ENCODE results near the gene OPCML. TPM values are rescaled to one million over a fixed set of nuclear protein-coding genes. Genes with fewer than 3 reads are reported as not detected.
"Not testable (repeated sequence)": the region's sequence is repeated elsewhere in the genome, so short reads cannot be mapped to it uniquely, and the experiment has no call there.

The OPCML gene
- total and polyA plus RNA-seq, 2 donors, result 0.06 to 2.3 TPM

DNA sequence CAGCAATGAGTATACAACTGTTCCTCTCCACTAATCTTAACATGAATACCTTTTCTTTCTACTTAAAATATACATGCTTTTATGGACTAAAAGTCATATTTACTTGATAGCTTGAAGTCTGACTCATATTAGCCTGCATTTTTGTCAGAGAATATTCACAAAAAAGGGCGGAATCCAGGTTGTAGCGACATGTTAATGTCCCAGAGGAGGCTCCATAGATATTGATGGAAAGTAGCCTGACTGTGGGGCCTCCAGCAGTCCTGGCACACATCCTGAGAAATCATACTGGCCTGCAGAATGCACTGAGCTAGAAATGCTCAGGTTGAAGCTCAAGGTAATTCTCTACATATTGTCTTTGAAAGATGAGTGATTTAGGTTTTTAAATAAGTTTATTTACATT is 1110.7 kb downstream of the OPCML start:
- no peak for DNase-seq (ENCODE audit: extremely low spot score)
- WGBS, result 89% methylated on average over 2 of the region's 2 CpGs
- no peaks in the 10 kb centered on the region for H3K36me3 ChIP-seq (ENCODE audit: insufficient read depth)
- H3K4me3 ChIP-seq (ENCODE audit: low read depth, low read length), result no peak overlapping the region
- H3K27ac ChIP-seq (ENCODE audit: low read depth), result no peak overlapping the region
- no peaks in the 10 kb centered on the region for H3K4me1 ChIP-seq (ENCODE audit: insufficient read depth)

GRCh38 chr11:132414451-132414850 is 1117.8 kb downstream of the OPCML start:
- DNase-seq (ENCODE audit: extremely low spot score), result no peak
- 59% methylated on average over 6 of the region's 6 CpGs for WGBS
- no peaks in the 10 kb centered on the region for H3K36me3 ChIP-seq (ENCODE audit: insufficient read depth)
- no peak overlapping the region for H3K27ac ChIP-seq (ENCODE audit: low read depth)
- no peak overlapping the region for H3K4me3 ChIP-seq (ENCODE audit: low read depth, low read length)
- no peaks in the 10 kb centered on the region for H3K4me1 ChIP-seq (ENCODE audit: insufficient read depth)

DNA sequence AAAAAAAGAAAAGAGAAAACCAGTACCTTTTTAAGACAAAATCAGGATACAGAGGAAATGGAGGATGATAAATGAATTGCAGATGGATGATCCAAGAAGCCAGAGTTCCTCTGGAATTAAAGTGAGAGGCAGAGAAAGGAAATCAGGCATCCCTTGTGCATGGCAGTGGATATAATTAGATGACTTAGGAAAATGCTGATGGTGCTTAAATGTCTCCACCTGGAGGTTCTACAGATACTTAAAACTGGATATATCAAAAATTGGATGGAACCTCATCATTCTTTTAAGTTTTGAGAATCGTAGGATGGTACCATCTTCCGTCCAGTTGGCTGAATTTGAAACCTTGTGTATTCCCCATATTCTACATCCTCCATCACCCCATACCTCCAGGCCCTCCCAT is 1121.9 kb downstream of the OPCML start:
- H3K4me3 ChIP-seq (ENCODE audit: low read depth, low read length), result no peak overlapping the region
- H3K4me1 ChIP-seq (ENCODE audit: insufficient read depth), result no peaks in the 10 kb centered on the region
- DNase-seq (ENCODE audit: extremely low spot score), result no peak
- no peak overlapping the region for H3K27ac ChIP-seq (ENCODE audit: low read depth)
- whole genome bisulfite sequencing, result 93% methylated on average over 2 of the region's 2 CpGs
- H3K36me3 ChIP-seq (ENCODE audit: insufficient read depth), result no peaks in the 10 kb centered on the region

GRCh38 chr11:132409573-132410355 is 1122.5 kb downstream of the OPCML start:
- Histone ChIP-seq H3K4me3 (ENCODE audit: low read depth, low read length) (no peak overlapping the region), H3K36me3 (ENCODE audit: insufficient read depth) (no peaks in the 10 kb centered on the region), H3K4me1 (ENCODE audit: insufficient read depth) (no peaks in the 10 kb centered on the region), H3K27ac (ENCODE audit: low read depth) (no peak overlapping the region)
- no peak for DNase-seq (ENCODE audit: extremely low spot score)
- 80% methylated on average over 3 of the region's 3 CpGs for WGBS

GRCh38 chr11:132408877-132409276 is 1123.4 kb downstream of the OPCML start:
- no peak overlapping the region for H3K27ac ChIP-seq (ENCODE audit: low read depth)
- no peak overlapping the region for H3K4me3 ChIP-seq (ENCODE audit: low read depth, low read length)
- 67% methylated on average over 1 of the region's 1 CpG for WGBS
- no peak for DNase-seq (ENCODE audit: extremely low spot score)
- H3K36me3 ChIP-seq (ENCODE audit: insufficient read depth), result no peaks in the 10 kb centered on the region
- H3K4me1 ChIP-seq (ENCODE audit: insufficient read depth), result no peaks in the 10 kb centered on the region

DNA sequence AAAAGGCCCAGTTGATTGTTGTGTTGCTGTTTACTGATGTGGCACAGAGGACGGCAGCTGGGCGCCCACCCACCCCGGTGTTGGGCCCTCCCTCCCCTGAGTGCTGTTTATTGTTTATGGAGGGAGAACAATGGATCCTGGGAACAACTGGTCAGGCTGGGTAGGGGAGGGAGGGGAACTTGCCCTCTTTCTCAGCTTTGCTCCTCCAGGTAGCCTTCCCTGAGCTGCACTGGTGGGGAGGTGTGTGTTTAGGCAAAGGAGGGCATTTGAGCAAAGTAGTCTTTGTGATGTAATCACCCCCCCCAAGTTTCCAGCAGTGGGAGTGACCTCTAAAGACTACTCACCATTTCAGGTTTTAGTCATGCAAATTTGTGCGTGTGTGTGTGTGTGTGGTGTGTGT is 1126.6 kb downstream of the OPCML start:
- Histone ChIP-seq H3K4me3 (ENCODE audit: low read depth, low read length) (no peak overlapping the region), H3K4me1 (ENCODE audit: insufficient read depth) (no peaks in the 10 kb centered on the region), H3K27ac (ENCODE audit: low read depth) (no peak overlapping the region), H3K36me3 (ENCODE audit: insufficient read depth) (no peaks in the 10 kb centered on the region)
- DNase-seq (ENCODE audit: extremely low spot score), result no peak
- 25% methylated on average over 4 of the region's 4 CpGs for whole genome bisulfite sequencing

DNA sequence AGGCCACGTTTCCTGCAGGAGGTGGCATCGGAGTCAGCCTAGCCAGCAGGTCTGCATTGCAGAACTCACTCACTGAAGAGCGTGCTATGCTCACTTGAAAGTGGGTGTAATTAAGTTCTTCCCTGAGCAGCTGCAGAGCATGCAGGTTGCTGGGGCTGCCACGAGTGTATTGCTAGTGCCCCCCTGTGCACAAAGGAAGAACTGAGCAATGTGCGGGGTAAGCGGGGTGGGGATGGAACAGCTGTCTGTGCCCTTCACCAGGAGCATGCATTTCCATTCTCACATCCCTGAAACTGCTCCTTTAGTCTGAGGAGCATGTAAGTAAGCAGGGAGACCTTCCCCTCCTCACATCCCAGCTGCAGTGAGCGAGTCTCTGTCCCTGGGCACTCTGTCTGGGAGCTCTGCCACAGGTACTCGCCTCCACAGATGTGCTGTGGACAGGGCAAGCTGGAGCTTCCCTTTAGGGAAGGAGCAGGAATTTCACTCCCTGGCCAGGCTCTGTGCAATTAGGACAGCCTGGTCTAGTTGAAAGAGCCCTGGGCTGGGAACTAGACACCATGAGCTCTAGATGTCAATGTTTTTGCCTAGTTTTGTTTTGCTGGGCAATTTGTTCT is 1130.1 kb downstream of the OPCML start:
- no peak overlapping the region for H3K4me3 ChIP-seq (ENCODE audit: low read depth, low read length)
- WGBS, result 14% methylated on average over 8 of the region's 8 CpGs
- DNase-seq (ENCODE audit: extremely low spot score), result peak; percentile 7
- no peak overlapping the region for H3K27ac ChIP-seq (ENCODE audit: low read depth)
- H3K36me3 ChIP-seq (ENCODE audit: insufficient read depth), result no peaks in the 10 kb centered on the region
- H3K4me1 ChIP-seq (ENCODE audit: insufficient read depth), result no peaks in the 10 kb centered on the region

GRCh38 chr11:132396318-132396717 is 1136.0 kb downstream of the OPCML start:
- 84% methylated on average over 4 of the region's 4 CpGs for WGBS
- H3K4me3 ChIP-seq (ENCODE audit: low read depth, low read length), result no peak overlapping the region
- H3K36me3 ChIP-seq (ENCODE audit: insufficient read depth), result no peaks in the 10 kb centered on the region
- no peak for DNase-seq (ENCODE audit: extremely low spot score)
- H3K4me1 ChIP-seq (ENCODE audit: insufficient read depth), result no peaks in the 10 kb centered on the region
- H3K27ac ChIP-seq (ENCODE audit: low read depth), result no peak overlapping the region

- H3K4me3 ChIP-seq (ENCODE audit: low read depth, low read length), result no peak overlapping the region
- H3K27ac ChIP-seq (ENCODE audit: low read depth), result no peak overlapping the region
- DNase-seq (ENCODE audit: extremely low spot score), result no peak
- no peaks in the 10 kb centered on the region for H3K4me1 ChIP-seq (ENCODE audit: insufficient read depth)
- no peaks in the 10 kb centered on the region for H3K36me3 ChIP-seq (ENCODE audit: insufficient read depth)
Observed at GRCh38 chr11:132395434-132395833, 1136.9 kb downstream of the OPCML start.

DNA sequence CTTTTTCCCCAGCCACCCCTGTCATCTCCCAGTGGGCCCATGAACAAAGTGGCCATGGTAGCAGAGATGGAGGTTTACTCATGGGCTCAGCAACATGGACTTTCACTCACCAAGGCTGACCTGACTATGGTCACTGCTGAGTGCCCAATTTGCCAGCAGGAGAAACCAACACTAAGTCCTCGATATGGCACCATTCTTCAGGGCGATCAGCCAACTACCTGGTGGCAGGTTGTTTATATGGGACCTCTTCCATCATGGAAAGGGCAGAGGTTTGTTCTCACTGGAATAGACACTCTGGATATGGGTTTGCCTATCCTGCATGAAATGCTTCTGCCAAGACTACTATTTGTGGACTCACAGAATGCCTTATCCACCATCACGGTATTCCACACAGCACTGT is 1152.8 kb downstream of the OPCML start:
- Histone ChIP-seq H3K4me3 (ENCODE audit: low read depth, low read length) (no peak overlapping the region), H3K36me3 (ENCODE audit: insufficient read depth) (no peaks in the 10 kb centered on the region), H3K4me1 (ENCODE audit: insufficient read depth) (no peaks in the 10 kb centered on the region), H3K27ac (ENCODE audit: low read depth) (no peak overlapping the region)
- no peak for DNase-seq (ENCODE audit: extremely low spot score)
- 93% methylated on average over 3 of the region's 3 CpGs for WGBS

DNA sequence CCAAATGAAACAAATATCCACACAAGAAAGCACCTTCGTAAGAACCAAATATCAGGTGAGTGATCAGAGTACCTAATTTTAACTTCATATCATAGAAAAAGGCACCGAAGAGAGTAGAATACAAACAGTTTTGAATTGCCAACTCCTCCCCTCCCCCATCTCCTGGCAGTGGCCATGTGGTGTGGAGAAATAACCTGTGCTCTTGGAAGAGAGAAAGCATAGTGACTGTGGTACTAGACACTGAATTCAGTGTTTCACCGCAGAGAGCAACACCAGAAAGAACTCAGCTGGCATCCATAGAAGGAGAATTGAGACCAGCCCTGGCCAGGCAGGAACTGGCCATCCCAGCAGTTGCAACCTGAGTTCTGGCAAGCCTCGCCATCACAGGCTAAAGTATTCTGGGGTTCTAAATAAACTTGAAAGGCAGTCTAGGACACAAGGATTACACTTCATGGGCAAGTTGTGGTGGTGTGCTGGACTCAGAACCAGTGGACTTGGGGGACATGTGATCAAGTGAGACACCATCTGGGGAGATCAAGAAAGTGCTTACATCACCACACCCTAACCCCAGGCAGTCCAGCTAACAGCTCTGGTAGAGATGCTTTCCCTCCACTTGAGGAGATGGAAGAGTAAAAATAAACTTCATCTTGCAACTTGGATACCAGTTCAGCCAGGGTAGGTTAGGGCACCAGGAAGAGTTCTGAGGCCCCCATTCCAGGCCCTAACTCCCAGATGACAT is 1158.7 kb downstream of the OPCML start:
- 86% methylated on average over 4 of the region's 4 CpGs for WGBS
- no peaks in the 10 kb centered on the region for H3K4me1 ChIP-seq (ENCODE audit: insufficient read depth)
- H3K27ac ChIP-seq (ENCODE audit: low read depth), result no peak overlapping the region
- no peak for DNase-seq (ENCODE audit: extremely low spot score)
- H3K4me3 ChIP-seq (ENCODE audit: low read depth, low read length), result no peak overlapping the region
- no peaks in the 10 kb centered on the region for H3K36me3 ChIP-seq (ENCODE audit: insufficient read depth)

- not testable (repeated sequence) for H3K27ac ChIP-seq (ENCODE audit: low read depth); DNase-seq (ENCODE audit: extremely low spot score); H3K4me1 ChIP-seq (ENCODE audit: insufficient read depth); H3K36me3 ChIP-seq (ENCODE audit: insufficient read depth); H3K4me3 ChIP-seq (ENCODE audit: low read depth, low read length)
Observed at GRCh38 chr11:132370114-132370513, 1162.2 kb downstream of the OPCML start.

DNA sequence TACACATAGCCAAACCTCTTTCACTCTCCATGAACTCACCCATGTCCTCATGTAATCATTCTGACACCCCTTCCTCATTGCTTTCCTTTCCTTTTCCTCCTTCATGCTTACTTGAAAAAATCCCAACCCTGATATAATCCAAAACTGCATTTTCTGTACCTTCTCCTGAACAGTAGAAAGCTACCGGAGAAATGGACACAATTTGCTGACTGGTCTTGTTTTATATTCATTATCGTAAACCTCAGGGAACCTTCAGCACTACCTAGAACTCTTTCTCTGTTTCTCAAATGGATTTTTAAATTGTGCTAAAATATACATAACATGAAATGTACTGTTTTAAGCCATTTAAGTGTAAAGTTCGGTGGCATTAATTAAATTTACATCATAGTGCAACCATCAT is 1165.0 kb downstream of the OPCML start:
- 91% methylated on average over 3 of the region's 3 CpGs for WGBS
- Histone ChIP-seq H3K36me3 (ENCODE audit: insufficient read depth) (no peaks in the 10 kb centered on the region), H3K4me1 (ENCODE audit: insufficient read depth) (no peaks in the 10 kb centered on the region), H3K4me3 (ENCODE audit: low read depth, low read length) (no peak overlapping the region), H3K27ac (ENCODE audit: low read depth) (no peak overlapping the region)
- DNase-seq (ENCODE audit: extremely low spot score), result no peak

- no peaks in the 10 kb centered on the region for H3K4me1 ChIP-seq (ENCODE audit: insufficient read depth)
- H3K4me3 ChIP-seq (ENCODE audit: low read depth, low read length), result no peak overlapping the region
- H3K36me3 ChIP-seq (ENCODE audit: insufficient read depth), result no peaks in the 10 kb centered on the region
- H3K27ac ChIP-seq (ENCODE audit: low read depth), result no peak overlapping the region
- DNase-seq (ENCODE audit: extremely low spot score), result no peak
- WGBS, result 94% methylated on average over 3 of the region's 3 CpGs
Observed at GRCh38 chr11:132365650-132366049, 1166.7 kb downstream of the OPCML start.
